ENCODE measurements around the gene RBM26. TPM values are rescaled to one million over a fixed set of nuclear protein-coding genes. Genes with fewer than 3 reads are reported as not detected.

RBM26 gene
- total RNA-seq, 1 donor from 2014 or later = 69.6 TPM

DNA sequence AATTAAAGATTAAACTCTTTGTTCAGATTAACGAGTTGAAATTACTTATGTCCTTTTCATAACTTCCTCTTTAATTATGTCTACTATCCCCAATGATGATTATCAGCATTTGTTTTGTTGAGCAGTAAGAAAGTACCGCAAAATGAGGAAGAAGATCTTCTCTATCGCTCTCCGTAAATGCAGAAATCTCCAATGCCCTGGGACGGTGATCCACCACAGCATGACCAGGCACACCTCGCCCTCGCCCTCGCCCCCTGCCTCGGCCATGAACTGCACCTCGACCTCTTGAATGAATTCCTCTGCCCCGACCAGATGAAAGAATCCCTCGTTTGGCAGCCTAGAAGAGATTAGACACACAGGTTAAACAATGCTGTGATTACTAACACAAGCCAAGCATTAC is 69.1 kb downstream of the RBM26 start:
- no peak for DNase-seq (ENCODE audit: low spot score)

DNA sequence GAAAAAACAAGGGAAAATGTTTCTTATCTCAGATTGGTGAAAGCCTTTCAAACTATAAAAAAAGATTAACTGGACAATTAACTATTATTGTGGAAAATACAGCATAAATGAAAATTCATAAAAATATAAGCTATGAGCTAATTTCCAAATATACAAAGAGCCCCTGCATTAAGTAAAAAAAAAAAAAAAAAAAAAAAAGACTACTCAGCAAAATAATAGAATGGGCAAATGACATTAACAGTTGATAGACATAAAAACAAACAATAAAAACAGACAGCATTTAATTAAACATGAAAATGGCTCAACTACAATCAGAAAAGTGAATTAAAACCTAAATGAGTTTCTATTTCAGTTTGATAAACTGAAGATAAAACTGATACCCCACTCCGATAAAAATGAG is 77.5 kb downstream of the RBM26 start:
- no peak for DNase-seq (ENCODE audit: low spot score)

DNA sequence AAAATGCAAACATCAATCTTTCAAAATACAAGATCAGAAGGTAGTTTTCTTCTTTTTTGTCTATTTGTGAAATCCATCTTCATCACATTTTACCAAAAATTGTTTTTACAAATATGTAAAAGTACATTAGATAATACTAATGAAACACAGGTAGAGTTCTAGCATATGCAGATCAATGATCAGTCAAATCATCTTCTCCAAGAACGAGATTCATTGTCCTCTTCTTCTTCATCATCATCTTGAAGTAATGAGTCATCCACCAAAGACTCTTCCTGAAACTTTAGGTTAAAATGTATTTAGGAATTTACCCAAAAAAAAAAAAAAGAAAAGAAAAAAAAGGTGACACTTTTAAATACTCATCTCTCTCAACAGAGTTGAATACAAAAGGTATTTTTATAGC is 85.6 kb downstream of the RBM26 start:
- DNase-seq (ENCODE audit: low spot score) = no peak

DNA sequence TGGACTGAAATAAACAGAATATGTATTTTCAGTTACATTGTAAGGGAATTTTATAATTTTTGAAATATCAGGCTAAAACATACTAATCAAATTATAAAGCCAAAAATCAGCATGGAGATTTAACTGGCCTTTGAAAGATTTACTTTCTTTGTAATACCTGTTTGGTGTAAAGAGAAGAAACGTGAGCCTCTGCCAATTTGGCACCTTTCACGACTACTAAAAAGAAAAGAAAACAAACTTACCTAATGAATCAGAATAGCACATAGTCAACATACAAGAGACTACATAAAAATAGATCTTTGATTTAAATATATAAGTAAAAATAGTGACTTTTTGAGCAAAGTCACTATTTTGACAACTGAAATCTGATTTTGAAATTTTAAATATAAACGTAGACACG is 87.4 kb downstream of the RBM26 start:
- DNase-seq (ENCODE audit: low spot score) = no peak

DNA sequence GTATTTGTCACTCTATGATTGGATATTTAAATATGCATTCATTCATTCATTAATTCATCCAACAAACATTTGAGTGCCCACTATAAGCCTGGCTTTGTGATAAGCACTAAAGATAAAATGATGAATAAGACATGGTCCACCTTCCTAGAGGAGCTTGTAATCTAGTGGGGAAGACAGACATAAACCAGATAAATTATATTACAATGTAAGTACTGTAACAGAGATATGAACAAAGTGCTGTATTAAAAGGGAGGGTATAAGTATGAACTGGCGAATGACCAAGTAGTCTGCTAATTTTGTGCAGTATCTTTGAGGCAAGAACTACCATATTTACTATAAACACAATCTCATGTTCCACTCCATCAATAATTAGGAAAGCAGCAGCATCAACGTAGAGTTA is 88.2 kb downstream of the RBM26 start:
- no peak for DNase-seq (ENCODE audit: low spot score)

DNA sequence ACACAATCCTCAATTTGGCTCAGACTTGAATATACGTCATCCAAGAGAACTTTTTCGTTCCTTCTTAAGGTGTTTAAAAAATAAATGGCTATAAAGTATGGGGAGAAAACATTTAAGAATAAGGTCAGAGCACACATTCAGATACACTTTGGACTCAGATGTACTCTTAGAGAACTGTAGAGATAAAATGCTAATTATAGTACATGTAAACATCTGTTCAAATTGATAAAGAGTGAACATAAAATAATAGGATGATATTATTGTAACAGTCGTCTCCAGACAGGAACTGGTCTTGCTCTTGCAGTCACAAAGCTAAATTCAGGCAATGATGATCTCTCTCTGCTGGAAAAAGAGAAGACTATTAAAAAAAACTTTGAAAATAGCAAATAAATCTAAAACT is 91.4 kb downstream of the RBM26 start:
- DNase-seq (ENCODE audit: low spot score) = no peak

DNA sequence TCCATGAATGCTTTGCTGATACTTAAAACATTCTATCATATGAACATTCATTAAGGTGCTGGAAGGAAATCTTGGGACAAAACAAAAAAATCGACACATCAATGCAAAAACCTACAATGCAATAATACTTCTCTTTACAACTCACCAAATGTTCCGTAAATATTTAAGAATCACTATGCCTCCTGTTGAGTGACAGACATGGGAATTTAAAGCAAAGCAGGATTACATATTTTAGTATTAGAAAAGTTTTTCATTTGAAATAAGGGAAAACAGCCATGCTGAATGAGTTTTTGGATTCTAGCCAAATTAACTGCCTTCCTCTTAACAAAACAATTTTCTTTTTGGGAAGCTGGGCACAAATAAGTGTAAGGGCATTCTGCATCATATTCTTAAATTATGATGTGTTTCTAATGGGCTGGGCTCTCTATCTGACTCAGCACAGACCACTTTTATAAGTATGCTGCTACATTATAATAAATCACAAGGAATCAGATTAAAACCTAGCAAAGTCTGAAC is 93.7 kb downstream of the RBM26 start:
- no peak for DNase-seq (ENCODE audit: low spot score)

DNA sequence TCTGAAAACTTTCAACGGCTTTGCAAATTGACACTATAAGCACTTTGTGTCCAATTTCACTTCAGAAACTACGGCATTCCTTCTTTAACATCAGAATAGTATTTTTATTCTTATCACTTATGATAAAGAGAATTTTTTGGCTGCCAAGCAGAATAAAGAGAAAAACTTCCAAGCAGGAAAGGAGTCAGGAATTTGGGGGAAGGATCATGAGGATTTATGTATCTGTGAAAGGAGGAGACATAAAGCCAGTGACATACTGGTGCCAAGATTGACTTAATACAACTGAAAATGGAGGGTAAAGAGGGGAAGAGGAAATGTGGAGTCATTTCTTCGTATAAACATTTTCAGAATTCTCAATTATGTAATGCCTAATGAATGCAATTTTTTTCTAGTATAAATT is 94.7 kb downstream of the RBM26 start:
- no peak for DNase-seq (ENCODE audit: low spot score)

DNA sequence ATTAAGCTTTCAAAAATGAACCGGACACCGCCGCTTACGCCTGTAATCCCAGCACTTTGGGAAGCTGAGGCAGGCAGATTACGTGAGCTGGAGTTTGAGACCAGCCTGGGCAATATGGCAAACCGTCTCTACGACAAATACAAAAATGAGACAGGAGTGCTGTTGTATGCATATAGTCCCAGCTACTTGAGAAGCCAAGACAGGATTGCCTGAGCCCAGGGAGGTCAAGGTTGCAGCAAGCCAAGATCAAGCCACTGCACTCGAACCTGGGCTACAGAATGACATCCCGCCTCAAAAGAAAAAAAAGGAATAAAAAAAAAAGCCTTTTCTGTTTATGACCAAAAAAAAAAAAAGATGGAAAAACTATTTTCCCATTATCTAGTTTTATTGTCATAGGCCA is 96.4 kb downstream of the RBM26 start:
- no peak for DNase-seq (ENCODE audit: low spot score)

DNA sequence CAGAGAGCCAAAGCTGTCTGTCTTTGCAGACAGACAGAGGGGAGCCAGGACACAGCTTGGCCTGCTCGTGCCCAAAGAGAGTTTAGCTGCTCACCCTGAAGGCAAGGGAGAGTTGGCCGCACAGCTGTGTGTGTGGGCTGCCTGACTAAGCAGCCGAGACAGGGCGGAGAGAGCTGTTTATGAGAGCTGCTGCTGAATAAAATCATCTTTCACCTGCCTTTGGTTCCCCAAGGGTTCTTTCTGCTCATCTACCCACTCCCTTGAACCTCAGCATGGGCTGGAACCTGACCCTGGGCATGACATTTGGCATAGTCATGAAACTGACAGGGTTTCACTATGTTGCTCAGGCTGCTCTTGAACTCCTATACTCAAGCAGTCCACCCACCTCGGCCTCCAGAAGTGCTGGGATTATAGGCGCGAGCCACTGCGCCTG is 98.2 kb downstream of the RBM26 start:
- no peak for DNase-seq (ENCODE audit: low spot score)

DNA sequence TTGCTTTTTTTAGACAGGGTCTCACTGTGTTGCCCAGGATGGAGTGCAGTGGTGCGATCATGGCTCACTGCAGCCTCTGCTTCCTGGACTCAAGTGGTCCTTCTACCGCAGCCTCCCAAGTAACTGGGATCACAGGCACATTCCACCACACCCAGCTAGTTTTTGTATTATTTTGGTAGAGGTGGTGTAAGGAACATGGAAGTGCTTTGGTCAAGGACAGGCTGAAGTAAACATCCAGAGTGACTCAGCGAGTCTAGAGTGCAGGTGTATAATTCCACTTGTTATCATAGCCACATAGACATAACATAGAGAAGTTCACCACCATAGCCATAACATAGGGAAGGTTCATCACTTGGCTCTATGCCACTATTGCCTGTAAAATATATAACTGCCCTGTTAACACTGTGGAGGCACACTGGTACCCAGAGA is 98.6 kb downstream of the RBM26 start:
- DNase-seq (ENCODE audit: low spot score) = no peak

DNA sequence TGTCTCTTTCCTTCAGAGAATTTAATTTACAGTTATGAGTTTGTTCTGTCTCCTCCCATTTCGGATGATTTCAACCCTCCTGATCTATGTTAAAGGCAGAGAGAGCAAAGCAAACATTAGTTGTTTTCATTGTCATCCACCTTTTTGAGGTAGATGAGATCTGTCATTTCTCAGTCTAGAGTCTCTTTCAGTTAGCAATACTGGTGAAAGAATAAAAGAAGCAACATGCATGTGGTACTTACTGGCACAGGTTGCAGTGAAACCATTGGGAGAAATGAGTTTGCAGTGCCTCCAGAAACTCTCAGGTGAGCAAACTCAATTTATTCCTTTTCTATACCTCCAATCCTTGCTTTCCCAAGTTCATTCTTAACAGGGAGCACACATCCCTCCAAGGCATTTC is 99.4 kb downstream of the RBM26 start:
- DNase-seq (ENCODE audit: low spot score) = no peak

DNA sequence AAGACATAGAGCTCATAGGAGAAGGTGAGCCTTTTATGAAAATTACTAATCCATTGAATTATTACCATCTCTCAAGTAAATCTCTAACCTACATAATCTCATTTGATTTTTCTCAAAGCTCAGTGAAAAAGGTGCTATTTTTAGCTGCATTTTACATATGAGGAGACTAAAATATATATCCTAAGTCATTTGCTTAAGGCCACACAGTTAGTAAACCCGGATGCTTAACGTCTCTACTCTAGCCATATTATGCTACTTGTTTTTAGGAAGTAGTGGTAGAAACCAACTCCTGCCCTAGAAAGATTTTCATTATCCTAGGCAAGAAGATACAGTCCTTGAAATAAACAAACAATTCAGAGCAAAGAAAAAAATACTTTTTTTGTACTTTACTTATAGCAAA is 108.9 kb downstream of the RBM26 start:
- no peak for DNase-seq (ENCODE audit: low spot score)

DNA sequence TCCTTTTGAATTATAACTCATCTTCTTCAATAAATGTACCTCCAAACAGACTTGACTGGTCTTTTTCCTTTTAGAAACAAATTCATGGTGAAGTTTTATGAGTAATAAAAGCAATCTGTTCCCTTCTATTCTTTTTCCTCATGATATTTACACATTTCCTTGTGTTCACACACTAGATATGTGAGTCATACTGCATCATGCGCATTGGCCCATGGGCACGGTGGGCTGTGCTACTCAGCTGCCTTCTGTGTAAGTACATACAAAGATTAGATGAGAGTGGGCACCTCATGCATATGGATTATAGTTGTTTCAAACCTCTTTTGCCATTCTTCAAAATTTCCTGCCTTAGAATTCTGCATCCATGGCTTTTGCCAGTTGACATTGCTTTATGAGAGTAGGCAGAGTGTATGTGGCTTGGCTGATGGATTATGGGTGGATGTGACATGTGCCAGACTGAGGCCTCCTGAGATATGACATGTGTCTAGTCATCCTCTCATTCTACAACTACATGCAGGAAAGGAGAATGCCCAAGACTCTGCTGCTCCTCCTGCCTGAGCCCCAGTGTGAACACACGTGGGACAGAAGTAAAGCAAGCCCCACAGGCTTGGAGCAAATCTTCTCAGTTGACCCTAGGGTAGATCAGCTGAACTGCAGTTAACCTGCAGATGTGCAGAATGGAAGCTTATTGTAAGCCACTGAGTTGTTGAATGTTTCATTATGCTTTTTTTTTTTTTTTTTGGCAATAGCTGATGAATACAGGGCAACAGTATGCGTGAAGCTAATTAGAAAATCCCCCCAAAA is 109.9 kb downstream of the RBM26 start:
- no peak for DNase-seq (ENCODE audit: low spot score)

DNA sequence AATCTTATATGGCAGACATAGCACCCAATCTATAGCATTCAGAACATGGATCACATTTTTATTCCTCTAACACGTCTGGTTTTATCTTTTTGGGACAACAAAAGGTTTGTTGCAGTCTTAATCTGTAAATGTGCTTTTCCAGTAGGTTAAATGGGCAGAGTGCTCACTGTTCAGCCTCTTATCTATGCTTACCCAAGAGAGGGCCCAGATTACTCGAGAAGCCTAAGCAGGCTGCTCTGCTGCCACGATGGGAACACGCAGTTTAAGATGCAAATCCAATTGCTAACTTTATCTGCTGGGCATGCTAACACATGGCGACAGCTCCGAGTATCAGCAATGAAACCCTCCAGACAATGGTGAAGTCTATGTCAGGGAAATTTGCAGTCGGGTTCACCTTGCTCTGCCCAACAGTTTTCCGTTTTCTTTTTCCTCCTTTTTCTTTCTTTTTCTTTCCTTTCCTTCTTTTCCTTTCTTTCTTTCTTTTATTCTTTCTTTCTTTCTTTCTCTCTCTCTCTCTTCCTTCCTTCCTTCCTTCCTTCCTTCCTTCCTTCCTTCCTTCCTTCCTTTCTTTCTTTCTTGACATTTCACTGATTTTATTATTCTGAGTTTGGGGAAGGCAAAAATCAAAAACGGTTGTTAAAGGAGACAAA is 115.3 kb downstream of the RBM26 start:
- no peak for DNase-seq (ENCODE audit: low spot score)

DNA sequence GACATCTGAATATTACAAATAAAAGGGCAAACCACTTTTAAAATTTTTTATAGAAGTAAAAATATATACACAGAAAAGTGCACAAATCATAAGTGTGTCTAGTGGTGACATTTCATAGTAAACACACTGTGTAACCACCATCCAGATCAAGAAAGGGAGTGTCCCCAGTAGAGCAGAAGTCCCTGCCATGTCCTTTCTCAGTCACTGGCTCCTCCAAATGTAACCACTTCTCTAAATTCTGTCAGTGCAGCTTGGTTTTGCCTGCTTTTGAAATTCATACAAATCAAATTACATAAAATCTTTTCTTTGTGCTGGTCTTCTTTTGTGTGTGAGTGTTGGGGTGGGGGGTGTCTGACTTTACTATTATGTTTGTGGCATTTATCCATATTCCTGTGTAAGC is 116.5 kb downstream of the RBM26 start:
- no peak for DNase-seq (ENCODE audit: low spot score)

DNA sequence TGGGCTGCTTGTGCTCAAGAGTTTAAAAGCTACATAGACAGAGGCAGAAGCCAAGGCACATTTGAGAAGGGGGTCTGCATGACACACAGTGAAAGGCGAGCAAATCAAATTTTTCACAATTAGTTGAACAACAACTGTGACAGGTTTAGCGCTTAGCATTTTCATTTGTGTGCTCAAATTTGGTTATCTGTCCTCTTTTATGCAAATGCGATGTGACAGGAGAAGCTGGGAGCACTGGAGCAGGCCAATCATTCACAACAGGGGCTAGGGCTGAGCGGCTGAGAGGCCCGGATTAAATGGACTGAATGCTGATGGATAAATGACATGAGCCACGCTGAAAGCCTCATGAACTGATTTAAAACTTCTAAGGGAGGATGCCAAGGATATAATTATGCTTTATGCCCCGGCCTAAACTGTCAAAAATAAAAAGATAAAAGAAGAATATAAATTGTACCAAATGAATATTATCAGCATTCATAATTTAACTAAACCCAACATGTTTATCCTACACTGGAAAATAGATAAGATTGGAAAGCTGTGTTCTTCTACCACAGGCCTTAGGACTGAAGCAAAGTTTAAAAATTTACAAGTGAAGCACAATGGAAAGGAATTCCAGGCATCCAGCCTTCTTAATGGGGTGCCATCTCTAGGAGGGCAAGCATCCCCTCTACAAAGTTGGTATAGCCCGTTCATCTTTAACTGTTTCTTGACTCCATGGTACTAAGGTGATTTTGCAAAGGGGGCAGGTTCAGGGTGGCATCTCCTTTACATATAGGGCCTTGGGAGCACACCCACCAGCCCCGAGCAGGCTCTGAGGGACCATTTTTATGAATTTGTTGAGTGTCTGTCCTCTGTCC is 117.9 kb downstream of the RBM26 start:
- no peak for DNase-seq (ENCODE audit: low spot score)

DNA sequence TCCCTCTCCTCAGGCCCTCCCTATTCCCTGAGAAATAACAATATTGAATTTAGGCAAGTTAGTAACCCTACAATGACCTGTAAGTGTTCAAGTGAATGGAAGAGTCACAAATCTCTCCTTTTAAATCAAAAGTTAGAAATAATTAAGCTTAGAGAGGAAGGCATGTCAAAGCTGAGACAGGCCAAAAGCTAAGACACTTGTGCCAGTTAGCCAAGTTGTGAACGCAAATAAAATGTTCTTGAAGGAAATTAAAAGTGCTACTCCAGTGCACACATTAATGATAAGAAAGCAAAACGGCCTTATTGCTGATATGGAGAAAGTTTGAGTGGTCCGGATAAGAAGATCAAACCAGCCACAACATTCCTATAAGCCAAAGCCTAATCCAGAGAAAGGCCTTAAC is 120.9 kb downstream of the RBM26 start:
- DNase-seq (ENCODE audit: low spot score) = no peak

DNA sequence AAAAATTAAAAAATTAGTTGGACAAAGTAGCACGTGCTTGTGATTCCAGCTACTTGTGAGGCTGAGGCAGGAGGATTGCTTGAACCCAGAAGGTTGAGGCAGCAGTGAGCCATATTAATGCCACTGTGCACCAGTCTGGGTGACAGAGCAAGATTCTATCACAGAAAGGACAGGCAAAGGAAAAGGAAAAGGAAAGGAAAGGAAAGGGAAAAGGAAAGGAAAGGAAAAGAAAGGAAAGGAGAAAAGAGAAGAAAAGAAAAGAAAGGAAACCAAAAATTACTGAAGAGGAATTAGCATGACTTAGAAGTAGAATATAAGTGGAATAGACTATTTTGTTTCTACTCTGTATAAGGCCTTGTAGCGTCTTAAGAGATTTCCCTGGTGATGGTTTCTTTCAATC is 122.3 kb downstream of the RBM26 start:
- DNase-seq (ENCODE audit: low spot score) = no peak

DNA sequence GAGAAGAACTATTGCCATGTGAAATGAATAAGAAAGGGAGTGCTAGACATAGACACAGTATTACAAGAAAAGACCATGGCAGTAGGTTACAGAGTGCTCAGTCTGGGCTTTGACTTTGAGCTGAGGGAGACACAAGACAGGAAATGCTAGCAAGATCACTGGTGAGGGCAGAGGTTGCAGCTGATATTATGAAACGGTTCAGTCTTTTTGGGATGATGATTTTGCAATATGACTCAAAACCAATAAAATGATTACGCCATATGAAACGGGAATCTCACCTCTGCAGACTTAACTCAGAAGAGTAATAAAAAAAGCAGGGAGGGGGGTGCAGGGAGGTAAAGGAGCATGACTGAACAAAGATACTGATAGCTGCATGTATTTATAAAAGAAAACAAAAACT is 123.1 kb downstream of the RBM26 start:
- no peak for DNase-seq (ENCODE audit: low spot score)

DNA sequence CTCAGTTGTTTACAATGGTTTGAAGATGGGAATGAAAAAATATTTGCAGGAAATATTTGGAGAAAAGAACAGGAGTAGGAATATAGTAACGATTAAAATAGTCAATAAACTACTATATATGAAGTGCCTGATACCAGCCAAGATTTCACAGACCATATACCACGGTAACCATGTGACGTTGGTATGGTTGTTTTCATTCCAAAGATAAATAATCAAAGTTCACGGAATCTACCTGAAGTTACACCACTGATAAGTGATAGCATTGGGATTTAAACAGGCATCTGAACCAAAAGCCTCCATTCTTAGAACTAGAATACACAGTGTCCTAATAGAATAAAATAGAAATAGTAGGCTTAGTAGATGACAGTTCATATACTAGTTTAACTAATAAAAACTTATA is 123.5 kb downstream of the RBM26 start:
- no peak for DNase-seq (ENCODE audit: low spot score)

DNA sequence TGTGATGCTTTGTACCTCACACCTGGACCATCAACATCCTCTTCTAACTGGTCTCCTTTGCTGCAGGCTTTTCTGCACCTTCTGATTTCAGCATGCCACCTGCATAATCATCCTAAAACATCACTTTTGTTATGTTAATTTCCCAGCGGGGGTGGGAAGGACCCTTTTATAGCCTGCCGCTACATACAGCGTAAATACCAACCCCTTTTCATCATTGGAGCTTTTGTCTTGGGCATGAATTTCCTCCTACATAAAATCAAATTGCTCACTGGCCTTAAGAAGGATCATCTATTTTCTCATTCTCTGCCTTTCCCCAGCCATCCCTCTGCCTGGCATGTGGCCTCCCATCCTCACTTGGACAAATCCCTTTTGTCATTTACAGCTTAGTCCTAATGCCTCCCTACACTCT is 124.7 kb downstream of the RBM26 start:
- no peak for DNase-seq (ENCODE audit: low spot score)
